Endodermal cell (in vitro differentiated cells): Measurements from ENCODE around the gene TOMM40. TPM values are rescaled to one million over a fixed set of nuclear protein-coding genes. Genes with fewer than 3 reads are reported as not detected.
A peak's percentile ranks its signal among the peaks of the same experiment; 100 is the strongest.

ENCODE experiments used
- DNase-seq: peaks from one replicate; pipeline ENCODE4 v3.0.0-alpha.2; 2017
- H3K27ac ChIP-seq: 2 replicates; pipeline ENCODE4 v1.5.1; 2013; ENCODE audit warnings: mild to moderate bottlenecking, low read depth, low read length, moderate library complexity
- H3K27me3 ChIP-seq: 2 replicates; pipeline ENCODE4 v1.6.1; 2013; ENCODE audit warnings: mild to moderate bottlenecking, low read length, moderate library complexity; ENCODE audit not compliant: insufficient read depth, control insufficient read depth, poor library complexity, severe bottlenecking
- H3K36me3 ChIP-seq: 2 replicates; pipeline ENCODE4 v1.7.0; 2013; ENCODE audit warnings: mild to moderate bottlenecking, low read length, moderate library complexity; ENCODE audit not compliant: control insufficient read depth, insufficient read depth
- H3K4me1 ChIP-seq: one replicate; pipeline ENCODE4 v1.7.0; 2013; ENCODE audit warnings: low read length; ENCODE audit not compliant: control insufficient read depth, insufficient read depth
- H3K4me3 ChIP-seq: 2 replicates; pipeline ENCODE4 v1.5.1; 2013; ENCODE audit warnings: mild to moderate bottlenecking, low read length, moderate library complexity
- H3K9ac ChIP-seq: 2 replicates; pipeline ENCODE4 v1.6.1; 2013; ENCODE audit warnings: mild to moderate bottlenecking, low read length, moderate library complexity; ENCODE audit not compliant: poor library complexity, severe bottlenecking; ENCODE audit errors: extremely low read depth
- H3K9me3 ChIP-seq: 2 replicates; pipeline ENCODE4 v1.6.1; 2013; ENCODE audit warnings: mild to moderate bottlenecking, low read length, moderate library complexity; ENCODE audit not compliant: control insufficient read depth
- H3K27ac Mint-ChIP-seq: 2 replicates; pipeline ENCODE4 v1.8.0; 2020; ENCODE audit warnings: mixed read lengths
- H3K27me3 Mint-ChIP-seq: 2 replicates; pipeline ENCODE4 v1.8.0; 2021; ENCODE audit warnings: mild to moderate bottlenecking, mixed read lengths; ENCODE audit not compliant: insufficient read depth
- H3K36me3 Mint-ChIP-seq: 2 replicates; pipeline ENCODE4 v1.8.0; 2020; ENCODE audit warnings: low read depth, mixed read lengths
- H3K4me1 Mint-ChIP-seq: 2 replicates; pipeline ENCODE4 v1.8.0; 2020; ENCODE audit warnings: mixed read lengths
- H3K4me3 Mint-ChIP-seq: 2 replicates; pipeline ENCODE4 v1.8.0; 2020; ENCODE audit warnings: mild to moderate bottlenecking, moderate library complexity, mixed read lengths
- H3K9me3 Mint-ChIP-seq: 2 replicates; pipeline ENCODE4 v1.8.0; 2020; ENCODE audit warnings: mild to moderate bottlenecking, mixed read lengths
- WGBS, 2 experiments: methylation state at CpG; one replicate each; pipeline versions ENCODE4 v1.1.5 to v1.1.7; 2013; ENCODE audit warnings: missing lambda C conversion rate in 2 of 2, mixed read lengths in 1 of 2; ENCODE audit not compliant: insufficient coverage in 1 of 2, insufficient read length in 1 of 2; 5-methylcytosine and 5-hydroxymethylcytosine counted together
- total RNA-seq, 2 donors: library from RNA; stranded (reverse); fragmentation: NEBNext Ultra II Directional in 1 of 2; extraction: Animal tissue kit (Norgen Biotek cat#: 25700) in 1 of 2; gene quantifications; 2 replicates in 1 of 2; 3 replicates in 1 of 2; pipeline ENCODE4 v1.2.1, GENCODE V29; 2021
- TF ChIP-seq, protein P1 (sequence below): fragments of 200-600 bp; sonication (generic); conservative IDR thresholded peaks from 2 replicates; pipeline ENCODE4 v1.5.0; 2021; ENCODE audit warnings: antibody characterized with exemption, mild to moderate bottlenecking

The TOMM40 gene
- total RNA-seq, 2 donors from 2014 or later = 88.1 to 93.8 TPM

DNA sequence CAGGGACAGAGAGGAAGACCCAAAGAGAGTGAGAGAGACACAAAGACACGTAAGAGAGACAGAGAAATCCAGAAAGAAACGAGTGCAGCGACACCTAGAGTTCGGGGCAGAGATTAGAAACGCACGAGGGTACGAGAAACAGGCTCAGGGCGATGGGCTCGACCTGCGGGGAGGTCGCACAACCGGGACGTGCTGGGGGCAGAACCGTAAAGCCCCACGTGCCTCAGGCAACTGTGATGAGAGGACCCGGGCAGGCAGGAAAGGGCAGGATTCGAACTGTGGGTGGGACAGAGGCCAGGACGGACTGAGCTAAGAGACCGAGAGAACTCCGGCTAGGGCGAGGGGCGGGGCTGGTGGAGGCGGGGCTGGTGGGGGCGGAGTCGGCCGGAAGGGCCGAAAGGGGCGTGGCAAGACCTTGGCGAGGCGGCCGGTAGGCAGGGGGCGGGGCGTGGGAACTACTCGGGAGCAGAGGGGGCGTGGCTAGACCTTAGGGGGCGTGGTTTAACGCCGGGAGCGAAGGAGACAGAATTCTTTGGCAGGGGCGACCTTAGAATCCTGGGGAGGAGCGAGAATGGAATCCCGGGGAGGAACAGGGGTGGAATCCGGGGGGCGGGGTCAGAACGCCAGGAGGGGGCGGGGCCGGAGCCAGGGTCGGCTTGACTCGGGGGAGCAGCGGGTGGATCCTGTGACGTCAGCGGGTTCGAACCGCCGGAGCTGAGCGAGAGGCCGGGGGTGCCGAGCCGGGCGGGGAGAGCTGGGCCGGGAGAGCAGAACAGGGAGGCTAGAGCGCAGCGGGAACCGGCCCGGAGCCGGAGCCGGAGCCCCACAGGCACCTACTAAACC, 45.2 kb upstream of the TOMM40 start, which contains the start of gene NECTIN2:
TSS of gene NECTIN2 (plus strand) at position 686 of the 843 bp plus-strand sequence. CDS start 229 bp downstream, outside the sequence.
- Histone ChIP-seq H3K4me1 (peaks cover 7% of the 10 kb centered on the region), H3K4me3 (peak within 1 kb of the TSS; percentile 100), H3K9ac (peak within 1 kb of the TSS; percentile 100), H3K27me3 (no peaks in the 10 kb centered on the region), H3K9me3 (no peaks in the 10 kb centered on the region), H3K27ac (peak within 1 kb of the TSS; percentile 96), H3K36me3 (peaks cover 17% of the 10 kb centered on the region)
- TF ChIP-seq, protein P1, sequence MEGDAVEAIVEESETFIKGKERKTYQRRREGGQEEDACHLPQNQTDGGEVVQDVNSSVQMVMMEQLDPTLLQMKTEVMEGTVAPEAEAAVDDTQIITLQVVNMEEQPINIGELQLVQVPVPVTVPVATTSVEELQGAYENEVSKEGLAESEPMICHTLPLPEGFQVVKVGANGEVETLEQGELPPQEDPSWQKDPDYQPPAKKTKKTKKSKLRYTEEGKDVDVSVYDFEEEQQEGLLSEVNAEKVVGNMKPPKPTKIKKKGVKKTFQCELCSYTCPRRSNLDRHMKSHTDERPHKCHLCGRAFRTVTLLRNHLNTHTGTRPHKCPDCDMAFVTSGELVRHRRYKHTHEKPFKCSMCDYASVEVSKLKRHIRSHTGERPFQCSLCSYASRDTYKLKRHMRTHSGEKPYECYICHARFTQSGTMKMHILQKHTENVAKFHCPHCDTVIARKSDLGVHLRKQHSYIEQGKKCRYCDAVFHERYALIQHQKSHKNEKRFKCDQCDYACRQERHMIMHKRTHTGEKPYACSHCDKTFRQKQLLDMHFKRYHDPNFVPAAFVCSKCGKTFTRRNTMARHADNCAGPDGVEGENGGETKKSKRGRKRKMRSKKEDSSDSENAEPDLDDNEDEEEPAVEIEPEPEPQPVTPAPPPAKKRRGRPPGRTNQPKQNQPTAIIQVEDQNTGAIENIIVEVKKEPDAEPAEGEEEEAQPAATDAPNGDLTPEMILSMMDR = peak; percentile 83
- 0% methylated on average over 41 to 67 of the region's 67 CpGs for WGBS, 2 experiments
- peaks cover 20% of the 10 kb centered on the region for H3K4me1 Mint-ChIP-seq
- H3K36me3 Mint-ChIP-seq = peaks cover 13% of the 10 kb centered on the region
- peak within 1 kb of the TSS; percentile 100 for H3K27ac Mint-ChIP-seq
- no peaks in the 10 kb centered on the region for H3K27me3 Mint-ChIP-seq
- peak within 1 kb of the TSS; percentile 99 for H3K4me3 Mint-ChIP-seq
- peak; percentile 100 for DNase-seq
- no peaks in the 10 kb centered on the region for H3K9me3 Mint-ChIP-seq

DNA sequence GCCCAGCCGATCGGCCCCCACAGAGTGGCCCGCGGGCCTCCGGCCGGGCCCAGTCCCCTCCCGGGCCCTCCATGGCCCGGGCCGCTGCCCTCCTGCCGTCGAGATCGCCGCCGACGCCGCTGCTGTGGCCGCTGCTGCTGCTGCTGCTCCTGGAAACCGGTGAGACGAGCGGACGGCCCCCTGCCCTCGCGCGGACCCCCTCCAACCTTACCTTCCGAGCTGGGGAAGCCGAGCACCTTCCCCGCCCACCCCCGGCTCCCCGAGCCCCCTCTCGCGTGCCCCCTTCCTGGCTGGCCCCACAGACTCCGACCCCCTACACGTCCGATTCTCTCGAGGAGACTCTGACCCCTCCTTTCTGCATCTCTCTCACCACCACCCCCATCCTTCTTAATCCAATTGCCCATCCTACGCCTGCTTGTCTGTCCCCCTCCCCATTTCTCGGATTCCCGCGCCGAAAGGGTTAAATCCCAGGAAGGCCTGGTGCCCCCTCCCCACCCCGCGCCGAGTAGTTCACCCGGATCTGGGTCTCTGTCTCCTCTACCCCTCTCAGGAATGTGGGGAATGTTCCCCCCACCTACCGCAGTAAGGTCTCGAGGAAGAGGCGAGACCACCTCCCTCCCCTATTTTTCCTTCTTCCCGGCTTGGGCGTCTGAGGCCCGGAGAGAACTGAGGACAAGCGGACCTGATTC, 44.5 kb upstream of the TOMM40 start:
- no peaks in the 10 kb centered on the region for H3K27me3 ChIP-seq
- TF ChIP-seq, protein P1 = no peak
- Mint-ChIP-seq H3K27ac (peak overlapping the region; percentile 100), H3K9me3 (no peaks in the 10 kb centered on the region), H3K4me3 (peak overlapping the region; percentile 99), H3K27me3 (no peaks in the 10 kb centered on the region), H3K4me1 (peaks cover 23% of the 10 kb centered on the region), H3K36me3 (peaks cover 17% of the 10 kb centered on the region)
- peak; percentile 96 for DNase-seq
- peak overlapping the region; percentile 100 for H3K4me3 ChIP-seq
- peak overlapping the region; percentile 96 for H3K27ac ChIP-seq
- H3K4me1 ChIP-seq = peaks cover 7% of the 10 kb centered on the region
- no peaks in the 10 kb centered on the region for H3K9me3 ChIP-seq
- 0% methylated on average over 23 to 51 of the region's 51 CpGs for WGBS, 2 experiments
- peaks cover 25% of the 10 kb centered on the region for H3K36me3 ChIP-seq
- peak overlapping the region; percentile 100 for H3K9ac ChIP-seq

DNA sequence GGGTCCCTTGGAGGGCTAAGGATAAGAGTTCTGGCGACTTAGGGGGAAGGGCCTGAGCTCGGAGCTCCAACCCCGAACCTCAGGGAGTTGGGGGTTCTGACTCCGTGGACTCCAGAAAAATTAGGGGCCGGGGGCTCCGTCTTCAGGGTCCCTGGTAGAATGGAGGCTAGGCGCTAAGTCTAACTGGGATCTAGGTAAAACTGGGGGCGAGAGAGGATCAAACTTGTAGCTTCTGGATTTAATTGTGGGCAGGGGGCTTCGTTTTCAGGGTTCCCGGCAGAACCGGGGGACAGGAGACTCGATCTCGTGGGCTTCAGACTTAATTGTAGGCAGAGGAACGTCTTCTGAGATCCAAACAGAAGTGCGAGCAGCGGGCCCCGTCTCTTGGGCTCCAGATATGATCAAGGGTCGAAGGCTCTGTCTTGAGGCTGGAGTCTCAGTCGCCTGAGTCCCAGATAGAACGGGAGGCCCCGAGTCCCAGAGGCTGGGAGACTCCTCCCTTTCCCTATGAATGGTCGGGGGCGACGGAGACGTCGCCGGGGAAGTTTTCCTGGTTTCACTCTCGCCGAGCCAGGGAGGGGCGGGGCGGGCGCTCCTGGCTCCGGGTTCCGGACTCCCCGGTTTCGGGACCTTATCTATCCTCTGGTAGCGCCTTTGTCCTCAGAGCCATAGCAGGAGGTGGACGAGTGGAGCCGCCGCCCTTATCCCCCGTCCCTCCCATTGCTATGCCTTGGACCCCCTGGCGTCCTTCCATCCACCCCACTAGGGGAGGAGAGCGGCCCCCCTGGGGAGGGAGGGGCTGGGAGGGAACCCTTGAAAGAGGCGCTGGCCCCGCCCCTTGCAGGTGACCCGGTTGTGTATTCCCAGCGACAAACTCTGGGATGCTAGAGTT, 43.7 kb upstream of the TOMM40 start:
- H3K27me3 Mint-ChIP-seq = no peaks in the 10 kb centered on the region
- H3K9me3 Mint-ChIP-seq = no peaks in the 10 kb centered on the region
- TF ChIP-seq, protein P1 = no peak
- H3K4me1 Mint-ChIP-seq = peaks cover 28% of the 10 kb centered on the region
- peaks cover 28% of the 10 kb centered on the region for H3K36me3 ChIP-seq
- peak overlapping the region; percentile 99 for H3K4me3 Mint-ChIP-seq
- peak overlapping the region; percentile 100 for H3K27ac Mint-ChIP-seq
- H3K9me3 ChIP-seq = no peaks in the 10 kb centered on the region
- peak overlapping the region; percentile 100 for H3K9ac ChIP-seq
- DNase-seq = peak; percentile 88
- H3K27me3 ChIP-seq = no peaks in the 10 kb centered on the region
- peak overlapping the region; percentile 96 for H3K27ac ChIP-seq
- 0 to 2% methylated on average over 16 to 46 of the region's 47 CpGs for WGBS, 2 experiments
- peak overlapping the region; percentile 100 for H3K4me3 ChIP-seq
- H3K36me3 Mint-ChIP-seq = peaks cover 22% of the 10 kb centered on the region
- H3K4me1 ChIP-seq = peaks cover 7% of the 10 kb centered on the region
